Stimulated activated naive CD8-positive, alpha-beta T cell treated with anti-CD3 and anti-CD28 coated beads, Interleukin-15, amount 100 ng/mL, for 72 hours (primary cell): ENCODE measurements around the gene PPAT.

Source experiments
- ATAC-seq: fragments of 150-1000 bp; cut with Tn5 transposase; 2 replicates; pipeline ENCODE4 v1.10.0; 2021; ENCODE audit warnings: mild to moderate bottlenecking, moderate library complexity
- DNase-seq, 2 donors: peaks; one replicate each; pipeline ENCODE4 v3.0.0; 2021 to 2022
- H3K27ac Mint-ChIP-seq, 2 donors: one replicate each; pipeline ENCODE4 v1.8.0; 2022; ENCODE audit warnings: mild to moderate bottlenecking in 2 of 2, mixed read lengths in 2 of 2, moderate library complexity in 2 of 2
- H3K27me3 Mint-ChIP-seq: one replicate; pipeline ENCODE4 v1.8.0; 2022; ENCODE audit warnings: mixed read lengths
- H3K4me1 Mint-ChIP-seq: one replicate; pipeline ENCODE4 v1.8.0; 2022; ENCODE audit warnings: mild to moderate bottlenecking, mixed read lengths
- H3K4me3 Mint-ChIP-seq, 2 donors: one replicate each; pipeline ENCODE4 v1.8.0; 2022; ENCODE audit warnings: mild to moderate bottlenecking in 2 of 2, mixed read lengths in 2 of 2, moderate library complexity in 1 of 2
- H3K9me3 Mint-ChIP-seq, 2 donors: one replicate each; pipeline ENCODE4 v1.8.0; 2022; ENCODE audit warnings: mixed read lengths in 2 of 2

Gene PPAT

GRCh38 chr4:56414135-56414670 is 21.2 kb downstream of the PPAT start:
- H3K4me1 Mint-ChIP-seq, result peaks cover 39% of the 10 kb centered on the region
- no peaks in the 10 kb centered on the region for H3K27me3 Mint-ChIP-seq
- DNase-seq (no peak), ATAC-seq (no peak)
- H3K9me3 Mint-ChIP-seq, result no peaks in the 10 kb centered on the region
- H3K4me3 Mint-ChIP-seq, result no peak overlapping the region
- no peak overlapping the region for H3K27ac Mint-ChIP-seq

DNA sequence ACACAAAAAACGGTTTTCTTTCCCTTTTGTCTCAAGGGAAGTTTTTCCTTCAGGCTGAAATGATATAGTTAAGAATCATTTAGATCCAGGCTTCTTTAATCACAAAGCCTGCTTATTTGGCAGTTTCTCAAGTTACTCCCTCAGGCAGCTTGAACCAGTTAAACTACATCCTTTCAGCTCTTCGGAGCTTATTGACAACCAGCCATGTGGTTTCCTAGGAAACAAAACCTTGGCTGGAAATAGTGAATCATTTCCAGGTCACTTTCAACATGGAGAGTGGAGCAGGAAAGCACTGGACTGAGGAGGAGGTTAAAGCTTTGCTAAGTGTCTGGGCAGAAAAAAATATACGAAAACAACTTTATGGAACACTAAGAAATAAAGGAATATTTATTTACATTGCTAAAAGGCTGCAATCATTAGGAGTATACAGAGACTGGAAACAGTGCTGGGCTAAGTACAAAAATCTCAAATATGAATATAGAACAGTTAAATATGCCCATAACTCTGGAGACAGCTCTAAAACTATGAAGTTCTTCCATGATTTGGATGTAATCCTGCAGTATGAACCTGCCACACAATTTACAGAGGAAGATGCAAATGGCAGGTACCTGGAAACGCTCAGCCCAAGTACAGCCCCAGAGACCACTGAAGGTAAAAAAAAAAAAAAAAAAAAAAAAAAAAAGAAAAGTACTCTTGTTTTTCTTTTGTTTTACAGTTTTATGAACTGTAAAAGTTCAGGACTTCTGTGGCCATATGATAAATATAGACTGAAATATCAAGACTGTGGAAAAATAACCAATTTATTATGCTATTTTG is 25.0 kb downstream of the PPAT start:
- peak; percentile 83 for ATAC-seq
- Mint-ChIP-seq H3K4me3 (peak overlapping the region in 1 of 2 donors; percentile 11), H3K4me1 (peaks cover 38% of the 10 kb centered on the region), H3K9me3 (no peaks in the 10 kb centered on the region), H3K27ac (peak overlapping the region; percentile 10 to 54), H3K27me3 (no peaks in the 10 kb centered on the region)
- peak in 1 of 2 donors; percentile 15 for DNase-seq

DNA sequence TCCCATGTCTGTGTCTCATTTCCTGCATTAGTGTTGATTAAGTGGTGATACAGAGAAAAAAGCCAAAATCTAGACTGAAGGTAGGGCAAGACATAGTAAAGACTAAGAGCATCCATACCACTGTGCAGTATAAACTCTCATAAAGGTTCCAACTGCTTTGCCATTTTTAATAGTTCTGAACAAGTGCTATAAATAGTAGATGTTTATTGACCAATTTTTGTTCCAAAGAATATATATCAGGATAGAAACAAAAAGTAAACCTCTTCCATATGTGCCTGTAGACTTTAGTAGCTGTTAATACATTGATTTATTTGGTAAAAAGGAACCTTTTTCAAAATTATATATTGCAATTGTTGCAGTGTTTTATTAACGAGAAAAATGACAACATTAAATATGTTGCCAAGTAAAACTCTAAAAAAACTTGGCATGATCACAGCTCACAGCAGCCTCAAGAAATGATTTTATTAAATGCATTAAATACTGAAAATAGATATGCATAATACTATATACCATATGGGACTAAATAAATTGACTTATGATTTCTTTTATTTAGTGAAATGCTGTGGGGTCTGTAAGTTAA is 25.8 kb downstream of the PPAT start:
- H3K27me3 Mint-ChIP-seq, result no peaks in the 10 kb centered on the region
- no peak for ATAC-seq
- H3K4me3 Mint-ChIP-seq, result no peak overlapping the region

DNA sequence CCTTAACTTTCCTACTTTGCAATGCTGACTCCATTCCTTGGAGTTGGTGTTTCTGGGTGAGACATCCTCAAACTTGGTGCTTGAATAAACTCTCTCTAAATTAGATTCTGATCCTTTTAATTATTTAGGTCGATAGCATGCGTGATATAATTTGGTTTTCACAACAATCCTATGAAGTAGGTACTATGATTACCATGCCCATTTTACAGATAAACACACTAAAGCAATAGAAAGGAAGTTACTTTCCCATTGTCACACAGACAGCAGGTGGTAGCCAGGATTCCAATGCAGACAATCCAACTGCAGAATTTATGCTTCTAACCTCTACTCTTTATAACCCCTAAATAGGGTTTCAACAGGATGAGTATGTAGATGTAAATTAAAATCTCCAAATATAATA is 26.4 kb downstream of the PPAT start:
- Mint-ChIP-seq H3K27ac (no peak overlapping the region), H3K4me1 (peaks cover 38% of the 10 kb centered on the region), H3K4me3 (no peak overlapping the region), H3K27me3 (no peaks in the 10 kb centered on the region), H3K9me3 (no peaks in the 10 kb centered on the region)
- no peak for ATAC-seq
- no peak for DNase-seq

More for the DNA sequence above, 25.8 kb downstream of the PPAT start:
- Mint-ChIP-seq H3K9me3 (no peaks in the 10 kb centered on the region), H3K27ac (no peak overlapping the region), H3K4me1 (peaks cover 38% of the 10 kb centered on the region)
- no peak for DNase-seq

- H3K4me1 Mint-ChIP-seq, result peaks cover 16% of the 10 kb centered on the region
- H3K27ac Mint-ChIP-seq, result no peak overlapping the region
- no peak overlapping the region for H3K4me3 Mint-ChIP-seq
- no peaks in the 10 kb centered on the region for H3K27me3 Mint-ChIP-seq
- DNase-seq (no peak), ATAC-seq (no peak)
- H3K9me3 Mint-ChIP-seq, result no peaks in the 10 kb centered on the region
These were observed 29.3 kb downstream of the PPAT start for GRCh38 chr4:56406151-56406550.

DNA sequence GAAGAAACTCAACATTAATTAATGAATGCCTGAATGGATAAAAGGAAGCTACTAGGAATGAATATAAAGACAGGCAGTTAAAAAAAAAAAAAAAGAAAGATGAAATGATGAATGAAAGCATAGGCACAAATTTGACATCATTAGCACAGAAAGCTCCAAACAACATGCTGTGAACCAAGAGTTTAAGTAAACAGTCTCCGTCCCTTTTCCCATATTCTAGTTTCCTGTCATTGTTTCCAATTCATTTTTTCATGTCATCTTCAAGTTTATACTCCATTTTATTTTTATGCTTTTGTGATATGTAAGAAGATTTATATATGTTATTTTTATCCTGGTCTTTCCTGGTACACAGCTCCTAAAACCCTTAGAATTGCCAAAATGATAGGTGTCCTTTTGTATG is 30.4 kb downstream of the PPAT start:
- Mint-ChIP-seq H3K9me3 (no peaks in the 10 kb centered on the region), H3K27ac (peak overlapping the region in 1 of 2 donors; percentile 12), H3K4me1 (peaks cover 9% of the 10 kb centered on the region), H3K4me3 (no peak overlapping the region), H3K27me3 (no peaks in the 10 kb centered on the region)
- DNase-seq (no peak), ATAC-seq (no peak)

DNA sequence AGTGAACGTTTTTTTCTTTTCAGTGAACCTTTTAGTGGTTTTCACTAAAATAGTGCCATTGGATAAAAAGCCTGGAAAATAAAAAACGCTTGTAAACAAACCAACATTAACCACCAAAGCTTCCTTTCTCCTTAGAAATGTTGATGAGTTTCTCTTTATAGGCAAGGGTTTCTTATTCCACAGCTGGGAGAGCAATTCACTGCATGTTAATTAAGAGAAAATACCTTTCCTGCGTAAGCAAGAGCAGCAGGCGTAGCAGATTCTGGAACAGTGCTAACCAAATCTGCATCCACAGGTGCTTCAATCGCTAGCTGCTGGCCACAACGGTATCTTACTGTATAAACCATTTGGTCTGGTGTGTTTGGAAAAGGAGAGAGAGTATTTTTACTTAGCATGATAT is 34.9 kb downstream of the PPAT start:
- ATAC-seq (no peak), DNase-seq (no peak)
- Mint-ChIP-seq H3K4me1 (no peaks in the 10 kb centered on the region), H3K27ac (no peak overlapping the region), H3K4me3 (no peak overlapping the region), H3K27me3 (no peaks in the 10 kb centered on the region), H3K9me3 (no peaks in the 10 kb centered on the region)

DNA sequence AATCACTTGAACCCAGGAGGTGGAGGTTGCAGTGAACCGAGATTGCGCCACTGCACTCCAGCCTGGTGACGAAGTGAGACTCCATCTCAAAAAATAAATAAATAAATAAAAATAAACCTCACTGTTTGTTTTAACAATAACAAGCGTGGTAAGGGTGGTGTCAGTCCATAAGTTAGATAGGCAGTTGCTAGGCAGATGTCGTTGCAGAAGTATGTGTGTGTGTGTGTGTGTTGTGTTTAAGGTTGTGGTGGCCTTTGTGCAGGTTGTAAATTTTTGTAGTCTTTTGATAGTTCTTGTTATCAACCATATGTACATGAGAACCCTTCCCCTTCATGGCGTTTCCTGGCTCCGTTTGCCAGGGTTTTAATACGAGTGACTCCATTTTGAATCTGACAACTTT is 44.1 kb downstream of the PPAT start:
- Mint-ChIP-seq H3K9me3 (no peaks in the 10 kb centered on the region), H3K27me3 (no peaks in the 10 kb centered on the region), H3K4me1 (peaks cover 33% of the 10 kb centered on the region), H3K4me3 (no peak overlapping the region), H3K27ac (no peak overlapping the region)
- no peak for ATAC-seq
- DNase-seq, result no peak

- Mint-ChIP-seq H3K4me3 (peak overlapping the region; percentile 78 to 83), H3K9me3 (no peaks in the 10 kb centered on the region), H3K27me3 (no peaks in the 10 kb centered on the region), H3K4me1 (peaks cover 33% of the 10 kb centered on the region), H3K27ac (no peak overlapping the region)
- DNase-seq (no peak), ATAC-seq (no peak)
These were observed 45.9 kb downstream of the PPAT start for GRCh38 chr4:56389558-56389957.

- H3K27ac Mint-ChIP-seq, result peak overlapping the region; percentile 96
- no peak for ATAC-seq
These were observed 47.1 kb downstream of the PPAT start for GRCh38 chr4:56388306-56388705.

DNA sequence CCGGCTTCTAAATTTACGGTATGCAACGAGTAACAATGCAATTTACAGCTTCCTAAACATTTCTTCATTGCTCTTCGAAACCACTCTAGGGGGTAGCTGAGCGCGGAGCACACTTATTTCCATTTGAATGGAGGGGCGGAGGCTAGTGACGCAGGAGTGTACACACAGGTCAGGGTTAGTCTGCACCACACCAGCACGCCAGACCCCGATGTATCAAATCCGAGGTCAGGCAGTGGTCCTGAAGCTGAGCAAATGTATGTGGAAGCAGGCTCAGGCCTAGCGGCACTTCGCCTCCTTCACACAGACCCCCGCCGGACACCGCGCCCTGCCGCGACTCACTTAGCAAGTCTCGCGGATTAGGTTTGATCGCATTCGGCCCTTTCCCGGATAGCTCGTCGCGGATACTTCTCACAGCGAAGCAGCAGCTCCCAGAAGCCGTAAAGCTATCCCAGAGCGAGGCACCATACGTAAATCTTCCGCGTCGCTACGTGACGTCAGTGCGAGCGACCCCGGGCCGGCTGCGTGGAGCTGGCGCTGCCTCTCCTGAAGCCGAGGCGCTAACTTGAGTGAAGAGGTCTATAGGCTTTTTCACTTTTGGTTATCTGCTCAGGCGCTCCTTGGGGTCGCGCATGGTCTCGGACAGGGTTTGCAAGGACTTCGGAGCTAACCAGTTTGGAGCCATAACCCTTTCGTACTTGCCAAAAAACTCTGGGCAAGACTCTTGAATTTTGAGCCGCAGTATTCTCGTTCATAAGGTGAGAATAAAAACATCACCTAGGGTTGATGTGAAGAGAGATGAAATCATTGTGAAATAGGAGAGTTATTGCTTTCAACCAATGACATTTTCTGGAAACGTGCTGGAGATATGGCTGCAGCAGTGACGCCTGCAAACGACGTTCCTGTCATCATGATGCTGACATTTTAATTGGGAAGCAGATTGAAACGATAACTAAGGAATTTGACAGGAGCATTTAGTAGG is 48.1 kb downstream of the PPAT start, which contains the start of gene AASDH:
Gene AASDH, minus strand, starts transcription at position 469 of the 979 bp plus-strand sequence. CDS start 3,192 bp downstream, outside the sequence.
- ATAC-seq, result peak; percentile 95
- Mint-ChIP-seq H3K9me3 (no peaks in the 10 kb centered on the region), H3K4me1 (peaks cover 39% of the 10 kb centered on the region), H3K27me3 (no peaks in the 10 kb centered on the region), H3K4me3 (peak within 1 kb of the TSS; percentile 78 to 83), H3K27ac (peak within 1 kb of the TSS; percentile 96)
- DNase-seq, result peak; percentile 94 to 95

More at GRCh38 chr4:56388306-56388705, 47.1 kb downstream of the PPAT start:
- Mint-ChIP-seq H3K27me3 (no peaks in the 10 kb centered on the region), H3K9me3 (no peaks in the 10 kb centered on the region), H3K4me1 (peaks cover 39% of the 10 kb centered on the region), H3K4me3 (peak overlapping the region; percentile 78 to 83)
- DNase-seq, result no peak

DNA sequence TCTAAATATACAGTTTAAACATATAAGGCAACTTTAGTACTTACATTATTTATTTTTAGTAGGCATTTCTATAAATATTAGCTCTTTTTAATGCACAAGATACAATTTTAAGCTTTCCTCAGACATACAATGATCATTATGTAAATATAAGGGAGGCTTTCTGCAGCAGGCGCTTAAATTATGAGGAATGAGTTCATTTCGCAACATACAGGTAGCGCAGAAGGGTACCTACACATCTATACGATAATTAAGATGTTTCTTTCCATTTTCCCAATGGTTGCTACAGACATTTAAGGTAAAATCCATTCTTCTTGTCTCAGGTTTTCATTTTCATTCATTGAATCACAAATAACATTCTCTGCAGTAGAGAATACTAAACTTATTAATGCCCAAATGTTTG is 49.3 kb downstream of the PPAT start:
- H3K9me3 Mint-ChIP-seq, result no peaks in the 10 kb centered on the region
- ATAC-seq (no peak), DNase-seq (no peak)
- H3K4me3 Mint-ChIP-seq, result peak overlapping the region; percentile 78 to 83
- H3K27me3 Mint-ChIP-seq, result no peaks in the 10 kb centered on the region
- peaks cover 39% of the 10 kb centered on the region for H3K4me1 Mint-ChIP-seq
- peak overlapping the region in 1 of 2 donors; percentile 96 for H3K27ac Mint-ChIP-seq

- no peak overlapping the region for H3K4me3 Mint-ChIP-seq
- H3K9me3 Mint-ChIP-seq, result no peaks in the 10 kb centered on the region
- no peak overlapping the region for H3K27ac Mint-ChIP-seq
- no peak for DNase-seq
- H3K27me3 Mint-ChIP-seq, result no peaks in the 10 kb centered on the region
- no peaks in the 10 kb centered on the region for H3K4me1 Mint-ChIP-seq
- no peak for ATAC-seq
These were observed 60.0 kb downstream of the PPAT start for GRCh38 chr4:56375458-56375857.

DNA sequence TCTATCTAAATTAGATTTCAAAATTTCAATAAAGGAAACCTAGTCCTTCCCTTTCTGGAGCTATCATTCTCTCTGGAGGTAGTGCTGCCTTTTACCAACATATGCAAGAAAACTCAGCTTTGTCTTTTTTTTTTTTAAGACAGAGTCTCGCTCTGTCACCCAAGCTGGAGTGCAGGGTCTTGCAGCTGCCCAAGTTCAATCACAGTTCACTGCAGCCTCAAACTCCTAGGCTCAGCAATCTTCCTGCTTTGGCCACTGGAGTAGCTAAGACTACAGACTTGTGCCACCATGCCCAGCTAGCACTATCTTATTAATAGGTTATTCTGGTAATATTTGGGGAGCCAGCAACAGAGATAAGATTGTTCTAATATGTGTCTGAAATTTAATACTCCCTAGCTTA is 60.5 kb downstream of the PPAT start:
- H3K9me3 Mint-ChIP-seq, result no peaks in the 10 kb centered on the region
- no peaks in the 10 kb centered on the region for H3K4me1 Mint-ChIP-seq

DNA sequence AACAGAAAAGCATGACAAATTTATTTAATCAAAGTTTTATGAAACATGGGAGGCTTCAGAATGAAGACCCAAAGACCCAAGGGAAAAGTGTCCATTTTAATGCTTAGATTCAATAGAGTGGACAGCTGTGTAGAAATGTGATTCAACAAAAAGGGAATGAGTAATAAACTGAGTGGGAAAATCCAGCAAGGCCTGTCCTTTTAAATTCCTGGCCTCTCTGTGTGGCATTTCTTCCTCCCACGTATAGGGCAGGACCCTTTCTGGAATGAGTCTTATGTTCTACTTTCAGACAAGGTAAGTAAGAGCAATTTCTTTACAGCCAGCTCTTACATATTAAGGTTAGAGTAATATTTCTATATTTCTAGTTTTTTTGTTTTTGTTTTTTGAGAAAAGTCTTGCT is 62.6 kb downstream of the PPAT start:
- ATAC-seq, result no peak
- no peaks in the 10 kb centered on the region for H3K27me3 Mint-ChIP-seq
- H3K4me1 Mint-ChIP-seq, result no peaks in the 10 kb centered on the region
- no peaks in the 10 kb centered on the region for H3K9me3 Mint-ChIP-seq
- no peak overlapping the region for H3K27ac Mint-ChIP-seq
- DNase-seq, result no peak
- H3K4me3 Mint-ChIP-seq, result no peak overlapping the region

More for the DNA sequence above, 60.5 kb downstream of the PPAT start:
- ATAC-seq (no peak), DNase-seq (no peak)
- Mint-ChIP-seq H3K27ac (no peak overlapping the region), H3K4me3 (no peak overlapping the region), H3K27me3 (no peaks in the 10 kb centered on the region)
